Neuronal stem cell (in vitro differentiated cells): ENCODE results near the gene ZNF428.

ENCODE experiments used
- DNase-seq: peaks from one replicate; pipeline ENCODE4 v3.0.0-alpha.2; 2013; ENCODE audit warnings: low spot score
- H2AFZ ChIP-seq: one replicate; pipeline ENCODE4 v1.6.1; 2013; ENCODE audit warnings: mild to moderate bottlenecking, low read length, inconsistent platforms
- H2AK5ac ChIP-seq: 2 replicates; pipeline ENCODE4 v1.6.1; 2013; ENCODE audit warnings: low read depth, mild to moderate bottlenecking, inconsistent platforms, low read length, moderate library complexity, mixed read lengths
- H2BK120ac ChIP-seq: 2 replicates; pipeline ENCODE4 v1.6.1; 2013; ENCODE audit warnings: low read depth, mild to moderate bottlenecking, inconsistent platforms, low read length, moderate library complexity, mixed read lengths
- H2BK12ac ChIP-seq: one replicate; pipeline ENCODE4 v1.6.1; 2013; ENCODE audit warnings: low read length, inconsistent platforms
- H2BK15ac ChIP-seq: 2 replicates; pipeline ENCODE4 v1.6.1; 2013; ENCODE audit warnings: mild to moderate bottlenecking, low read length, inconsistent platforms, mixed read lengths
- H2BK5ac ChIP-seq: one replicate; pipeline ENCODE4 v1.6.1; 2013; ENCODE audit warnings: inconsistent platforms, mild to moderate bottlenecking, low read length, moderate library complexity
- H3K14ac ChIP-seq: one replicate; pipeline ENCODE4 v1.6.1; 2013; ENCODE audit warnings: low read length, inconsistent platforms
- H3K18ac ChIP-seq: 2 replicates; pipeline ENCODE4 v1.6.1; 2013; ENCODE audit warnings: low read length, inconsistent platforms
- H3K23ac ChIP-seq: 2 replicates; pipeline ENCODE4 v1.6.1; 2013; ENCODE audit warnings: low read depth, mild to moderate bottlenecking, mixed read lengths, low read length, inconsistent platforms; ENCODE audit not compliant: poor library complexity
- H3K27ac ChIP-seq: replicated peaks from 3 replicates; pipeline ENCODE4 v1.5.1; 2013; ENCODE audit warnings: low read length, inconsistent platforms
- H3K27me3 ChIP-seq, 3 experiments: 2 replicates each; pipeline ENCODE4 v1.6.1; 2013; ENCODE audit warnings: low read length in 3 of 3, mild to moderate bottlenecking in 2 of 3, inconsistent platforms in 1 of 3, low read depth in 1 of 3, mixed read lengths in 1 of 3, moderate library complexity in 1 of 3; ENCODE audit not compliant: control insufficient read depth in 3 of 3, insufficient read depth in 3 of 3
- H3K36me3 ChIP-seq, 2 donors: replicated peaks in 1 of 2; 2 replicates each; pipeline ENCODE4 v1.6.1; 2013; ENCODE audit warnings: low read length in 2 of 2; ENCODE audit not compliant: control insufficient read depth in 2 of 2, insufficient read depth in 2 of 2
- H3K4ac ChIP-seq: 2 replicates; pipeline ENCODE4 v1.6.1; 2013; ENCODE audit warnings: inconsistent platforms, mild to moderate bottlenecking, low read length, moderate library complexity
- H3K4me1 ChIP-seq, 2 donors: 1 replicate in 1 of 2; 2 replicates in 1 of 2; pipeline ENCODE4 v1.6.1; 2013; ENCODE audit warnings: low read length in 2 of 2, low read depth in 1 of 2; ENCODE audit not compliant: control insufficient read depth in 2 of 2, insufficient read depth in 1 of 2
- H3K4me2 ChIP-seq: one replicate; pipeline ENCODE4 v1.6.1; 2013; ENCODE audit warnings: mild to moderate bottlenecking, low read length, inconsistent platforms; ENCODE audit not compliant: insufficient read depth, poor library complexity, severe bottlenecking
- H3K4me3 ChIP-seq, 2 donors: 2 replicates each; pipeline ENCODE4 v1.5.1; 2013; ENCODE audit warnings: low read length in 2 of 2, mild to moderate bottlenecking in 2 of 2, inconsistent platforms in 1 of 2, moderate library complexity in 1 of 2
- H3K79me1 ChIP-seq: one replicate; pipeline ENCODE4 v1.6.1; 2013; ENCODE audit warnings: low read depth, mild to moderate bottlenecking, inconsistent platforms, low read length, moderate library complexity
- H3K9ac ChIP-seq: one replicate; pipeline ENCODE4 v1.6.1; 2013; ENCODE audit warnings: mild to moderate bottlenecking, low read depth, low read length, inconsistent platforms; ENCODE audit not compliant: poor library complexity
- H3K9me3 ChIP-seq, 2 donors: replicated peaks in 1 of 2; 2 replicates each; pipeline versions ENCODE3 to v1.6.1; 2013; ENCODE audit warnings: low read length in 2 of 2, mild to moderate bottlenecking in 2 of 2, inconsistent platforms in 1 of 2, low read depth in 1 of 2, mixed read lengths in 1 of 2, moderate library complexity in 1 of 2; ENCODE audit not compliant: control insufficient read depth in 2 of 2, insufficient read depth in 1 of 2
- H4K8ac ChIP-seq: one replicate; pipeline ENCODE4 v1.6.1; 2013; ENCODE audit warnings: low read depth, mild to moderate bottlenecking, inconsistent platforms, low read length, moderate library complexity
- H4K91ac ChIP-seq: one replicate; pipeline ENCODE4 v1.6.1; 2013; ENCODE audit warnings: low read length, low read depth, mild to moderate bottlenecking, inconsistent platforms; ENCODE audit not compliant: poor library complexity
- WGBS, 2 donors: extraction: QIAGEN DNeasy Blood & Tissue Kit; methylation state at CpG; one replicate each; pipeline ENCODE4 v1.1.7; 2013; ENCODE audit warnings: missing lambda C conversion rate in 2 of 2, mixed read lengths in 1 of 2; ENCODE audit not compliant: insufficient read length in 2 of 2, insufficient replicate concordance in 1 of 2; ENCODE audit errors: extremely low coverage in 2 of 2; 5-methylcytosine and 5-hydroxymethylcytosine counted together

Gene ZNF428

DNA sequence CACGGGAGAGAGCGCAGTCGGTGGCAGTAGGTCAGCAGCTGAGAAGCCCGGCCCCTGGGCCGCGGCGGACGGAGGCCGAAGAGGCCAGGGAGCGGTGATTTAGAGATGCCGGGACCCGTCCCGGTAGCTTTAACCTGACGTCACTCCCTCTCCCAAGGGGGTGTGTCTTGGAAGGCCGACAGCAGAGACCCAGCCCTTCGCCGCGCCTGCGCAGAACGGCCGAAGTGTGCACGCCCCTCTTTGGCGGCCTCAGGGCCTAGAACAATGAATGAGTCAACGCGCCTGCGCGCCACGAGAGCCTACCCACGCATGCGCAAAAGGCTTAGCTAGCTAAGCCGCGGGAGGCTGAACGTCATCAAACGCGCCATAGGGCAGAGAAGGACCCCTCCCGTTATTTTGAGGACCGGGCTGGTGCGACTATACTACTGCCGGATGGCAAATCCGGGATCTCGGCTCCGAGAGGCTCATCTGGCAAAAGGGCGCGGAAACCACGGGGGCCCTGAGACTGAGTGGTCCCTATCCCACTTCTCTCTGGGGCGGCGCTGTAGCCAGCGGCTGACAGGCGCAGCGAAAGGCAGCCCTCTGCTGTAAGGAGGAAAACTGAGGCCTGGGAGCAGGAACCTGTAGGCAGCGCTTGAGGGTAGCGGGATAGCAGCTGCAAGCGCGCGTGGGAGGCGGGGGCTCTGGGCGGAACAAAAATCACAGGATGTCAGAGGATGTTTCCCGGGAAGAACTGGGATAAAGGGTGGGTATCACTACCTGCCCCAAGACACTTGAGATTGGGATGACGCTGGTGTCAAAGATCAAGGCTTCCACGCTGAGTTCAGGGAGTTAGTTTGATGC is 23.2 kb downstream of the ZNF428 start, which contains the start of the genes IRGQ and ZNF576:
Gene IRGQ, minus strand, starts transcription at position 136 of the 843 bp plus-strand sequence. CDS start 796 bp downstream, outside the sequence.
Gene ZNF576, plus strand, starts transcription at position 597 of the 843 bp plus-strand sequence. CDS start 514 bp downstream, outside the sequence.
- Histone ChIP-seq H2BK5ac (peak within 1 kb of the TSS; percentile 59), H2AFZ (peak within 1 kb of the TSS; percentile 84), H2AK5ac (peak within 1 kb of the TSS; percentile 44), H4K8ac (peak within 1 kb of the TSS; percentile 19), H2BK12ac (no peak within 1 kb of the TSS), H2BK120ac (no peak within 1 kb of the TSS), H2BK15ac (no peak within 1 kb of the TSS), H4K91ac (no peak within 1 kb of the TSS), H3K79me1 (peaks cover 17% of the 10 kb centered on the region), H3K9ac (peak within 1 kb of the TSS; percentile 96), H3K36me3 (peaks cover 28 to 67% of the 10 kb centered on the region in 2 donors), H3K9me3 (no peaks in the 10 kb centered on the region), H3K18ac (peak within 1 kb of the TSS; percentile 91), H3K4me2 (peak within 1 kb of the TSS; percentile 90), H3K27me3 (no peaks in the 10 kb centered on the region), H3K23ac (peak within 1 kb of the TSS; percentile 56), H3K4ac (no peak within 1 kb of the TSS), H3K4me3 (peak within 1 kb of the TSS; percentile 69 to 83), H3K27ac (peak within 1 kb of the TSS; percentile 95), H3K4me1 (peaks cover 7 to 8% of the 10 kb centered on the region in 2 donors), H3K14ac (peak within 1 kb of the TSS; percentile 91)
- DNase-seq, result peak; percentile 100
- WGBS, 2 donors, result no CpG with 5 or more reads among the region's 60 CpGs

DNA sequence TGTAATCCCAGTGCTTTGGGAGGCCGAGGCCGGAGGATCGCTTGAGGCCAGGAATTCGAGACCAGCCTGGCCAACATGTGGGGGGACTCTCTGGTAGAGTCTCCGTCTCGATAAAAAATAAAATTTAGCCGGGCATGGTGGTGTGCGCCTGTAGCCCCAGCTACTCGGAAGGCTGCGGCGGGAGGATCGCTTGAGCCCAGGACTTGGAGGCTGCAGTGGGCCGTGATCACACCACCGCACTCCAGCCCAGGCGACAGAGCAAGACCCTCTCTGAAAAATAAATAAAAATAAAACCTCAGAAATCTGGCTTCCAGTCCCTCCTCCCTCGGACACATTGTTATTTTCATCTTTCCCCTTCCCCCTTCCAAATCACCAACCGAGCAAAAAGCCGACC is 23.8 kb downstream of the ZNF428 start:
- Histone ChIP-seq H3K23ac (peak overlapping the region; percentile 56), H2BK5ac (peak overlapping the region; percentile 42), H3K9me3 (no peaks in the 10 kb centered on the region), H3K4me2 (peak overlapping the region; percentile 88), H2BK120ac (no peak overlapping the region), H3K79me1 (peaks cover 17% of the 10 kb centered on the region), H3K18ac (peak overlapping the region; percentile 74), H2AFZ (peak overlapping the region; percentile 72), H3K4me1 (peaks cover 7 to 8% of the 10 kb centered on the region in 2 donors), H3K4me3 (peak overlapping the region; percentile 60 to 83), H4K91ac (no peak overlapping the region), H3K36me3 (peaks cover 29 to 67% of the 10 kb centered on the region in 2 donors), H3K27ac (no peak overlapping the region), H3K27me3 (no peaks in the 10 kb centered on the region), H3K14ac (no peak overlapping the region), H2BK15ac (no peak overlapping the region), H2AK5ac (no peak overlapping the region), H3K4ac (no peak overlapping the region), H2BK12ac (no peak overlapping the region), H4K8ac (no peak overlapping the region), H3K9ac (peak overlapping the region; percentile 80)
- DNase-seq, result no peak
- WGBS, 2 donors, result no CpG with 5 or more reads among the region's 18 CpGs

DNA sequence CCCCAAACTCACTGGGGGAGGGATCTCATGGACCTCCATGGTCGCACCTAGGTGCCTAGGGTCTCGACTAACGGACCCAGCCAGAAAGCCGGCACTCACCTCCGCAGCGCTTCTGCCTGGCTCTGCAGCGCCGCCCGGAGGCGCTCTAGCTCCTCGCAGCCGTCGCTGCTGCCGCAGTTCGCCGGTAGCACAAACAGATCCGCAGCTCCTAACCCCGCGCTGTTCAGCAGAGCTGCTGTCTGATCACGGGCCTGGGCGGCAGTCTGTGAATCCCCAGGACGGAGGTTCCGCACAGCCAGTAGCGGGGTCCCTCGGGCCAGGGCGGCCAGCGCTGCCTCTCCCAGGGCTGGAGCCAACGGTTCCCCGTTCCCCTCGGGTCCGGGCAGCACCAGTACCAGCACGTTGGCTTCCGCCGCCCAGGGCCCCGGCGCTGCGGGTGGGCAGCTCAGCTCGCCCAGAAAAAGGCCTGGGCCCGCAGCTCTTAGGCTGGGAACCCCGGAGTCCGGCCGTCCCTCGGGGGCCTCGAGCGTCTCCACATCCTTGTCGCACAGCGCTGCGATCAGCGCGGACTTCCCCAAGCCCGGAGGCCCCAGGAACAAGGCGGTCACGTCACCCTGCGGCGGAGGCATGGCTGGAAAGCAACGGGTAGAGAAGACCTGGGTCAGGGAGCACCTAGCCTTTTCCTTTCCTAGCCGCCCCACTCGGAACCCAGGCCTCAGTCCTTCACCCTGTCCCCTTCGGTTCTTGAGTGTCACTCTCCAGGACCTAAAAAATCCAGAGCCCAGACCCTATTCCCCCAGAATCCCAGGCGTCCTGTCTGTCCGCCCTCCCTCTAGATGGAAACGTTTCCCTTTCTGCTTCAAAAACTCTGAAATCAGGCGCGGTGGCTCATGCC is 24.5 kb downstream of the ZNF428 start:
- H3K9ac ChIP-seq, result peak overlapping the region; percentile 96
- H3K14ac ChIP-seq, result peak overlapping the region; percentile 91
- peak overlapping the region; percentile 60 to 83 for H3K4me3 ChIP-seq
- no peak overlapping the region for H2BK120ac ChIP-seq
- no peak overlapping the region for H3K4ac ChIP-seq
- peak overlapping the region; percentile 88 for H3K4me2 ChIP-seq
- H2BK15ac ChIP-seq, result no peak overlapping the region
- no peak overlapping the region for H3K27ac ChIP-seq
- no CpG with 5 or more reads among the region's 64 CpGs for WGBS, 2 donors
- no peaks in the 10 kb centered on the region for H3K9me3 ChIP-seq
- H3K23ac ChIP-seq, result peak overlapping the region; percentile 56
- H2AK5ac ChIP-seq, result peak overlapping the region; percentile 44
- H2AFZ ChIP-seq, result peak overlapping the region; percentile 72
- H3K18ac ChIP-seq, result peak overlapping the region; percentile 45
- no peaks in the 10 kb centered on the region for H3K27me3 ChIP-seq
- peaks cover 7 to 8% of the 10 kb centered on the region in 2 donors for H3K4me1 ChIP-seq
- H2BK12ac ChIP-seq, result no peak overlapping the region
- no peak overlapping the region for H4K91ac ChIP-seq
- peak overlapping the region; percentile 42 for H2BK5ac ChIP-seq
- H4K8ac ChIP-seq, result no peak overlapping the region
- peak; percentile 53 for DNase-seq
- H3K79me1 ChIP-seq, result peaks cover 17% of the 10 kb centered on the region
- H3K36me3 ChIP-seq, result peaks cover 31 to 68% of the 10 kb centered on the region in 2 donors
